MV-4-11 (cell line): ENCODE results near the gene CCDC192.
"Not testable (repeated sequence)": the region's sequence is repeated elsewhere in the genome, so short reads cannot be mapped to it uniquely, and the experiment has no call there.

Source experiments
- DNase-seq: peaks from one replicate; lab custom pipeline; 2025; lab: John Stamatoyannopoulos, UW

CCDC192 gene

DNA sequence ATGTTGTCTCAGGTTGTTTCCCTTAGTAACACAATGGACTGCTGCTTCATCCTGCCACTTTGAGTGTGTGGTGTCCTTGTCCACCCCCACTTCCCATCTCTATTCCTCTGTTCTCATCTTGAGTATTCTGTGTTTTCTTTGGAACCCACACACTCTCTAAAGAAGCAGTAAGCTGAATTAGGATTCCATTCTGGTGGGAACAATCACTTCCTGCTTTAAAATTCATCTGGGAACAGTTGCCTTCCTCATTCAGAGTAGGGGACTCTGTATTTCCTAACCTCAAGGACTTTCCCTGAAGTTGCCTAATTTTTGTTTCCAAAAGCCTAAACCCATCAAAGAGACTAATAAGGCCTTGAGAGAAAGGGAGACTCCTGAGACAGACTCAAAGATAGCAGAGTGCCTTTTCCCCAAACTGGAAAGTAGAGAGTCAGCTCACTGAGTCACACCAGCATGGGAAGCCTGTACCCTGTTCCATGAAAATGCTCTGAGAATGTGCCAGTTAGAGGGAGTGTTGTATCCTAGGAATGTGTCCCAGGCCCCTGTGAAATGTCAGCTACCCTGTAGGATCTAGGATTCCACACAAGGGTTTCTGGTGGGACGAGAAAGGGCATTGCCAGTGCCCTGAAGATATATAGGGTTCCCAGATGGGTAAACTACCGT is 63.6 kb downstream of the CCDC192 start:
- no peak for DNase-seq

DNA sequence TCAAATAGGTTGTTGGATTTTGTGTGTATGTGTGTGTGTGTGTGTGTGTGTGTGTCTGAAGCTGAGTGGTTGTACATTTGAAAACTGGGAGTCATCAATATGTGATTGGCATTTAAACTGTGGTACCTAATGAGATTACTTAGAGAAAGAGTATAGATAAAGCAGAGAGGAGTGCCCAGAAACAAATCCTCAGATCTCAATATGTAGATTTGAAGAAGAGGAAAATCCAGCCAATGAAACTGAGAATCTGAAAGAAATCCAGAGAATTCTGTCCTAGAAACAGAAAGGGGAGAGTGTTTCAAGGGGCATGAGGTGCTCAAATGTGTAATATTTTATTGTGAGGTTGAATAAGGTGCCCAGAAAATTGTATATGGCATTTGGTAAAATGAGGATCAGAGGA is 66.2 kb downstream of the CCDC192 start:
- no peak for DNase-seq

DNA sequence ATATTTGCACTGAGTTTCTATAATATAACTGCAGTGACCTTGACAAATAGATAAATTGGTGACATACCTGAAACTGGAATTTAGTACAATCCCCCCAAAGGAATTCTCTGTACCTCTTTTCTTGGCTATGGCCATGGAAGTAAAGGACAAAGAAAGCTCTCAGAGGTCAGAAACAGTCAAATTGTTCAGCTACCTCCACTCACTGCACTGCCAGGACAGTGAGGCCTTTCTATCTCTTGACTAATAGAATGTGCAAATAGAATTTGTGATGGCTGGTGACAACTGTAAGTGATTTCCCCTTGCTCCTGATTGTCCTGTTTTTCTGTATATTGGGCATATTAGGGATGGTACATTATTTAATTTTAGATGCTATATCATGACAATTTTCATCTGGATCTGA is 67.1 kb downstream of the CCDC192 start:
- DNase-seq: no peak

DNA sequence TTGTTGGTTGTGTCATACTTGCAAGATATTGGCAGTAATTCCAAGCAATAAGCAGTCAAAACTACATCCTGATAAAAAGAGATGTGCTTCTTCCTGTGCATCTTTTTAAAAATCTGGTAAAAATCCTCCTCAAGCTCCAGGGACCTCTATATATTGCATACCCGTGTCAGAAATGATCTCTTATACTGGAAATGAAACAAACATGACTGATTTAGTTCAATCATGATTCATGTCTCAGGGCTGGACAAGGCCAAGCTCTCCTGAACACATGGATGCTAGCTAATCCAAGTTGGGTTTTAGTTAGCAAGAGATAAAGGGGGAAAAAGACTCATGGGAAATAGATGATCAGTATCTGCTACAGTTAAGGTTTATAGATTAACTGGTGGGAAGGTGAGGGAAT is 69.3 kb downstream of the CCDC192 start:
- no peak for DNase-seq

DNA sequence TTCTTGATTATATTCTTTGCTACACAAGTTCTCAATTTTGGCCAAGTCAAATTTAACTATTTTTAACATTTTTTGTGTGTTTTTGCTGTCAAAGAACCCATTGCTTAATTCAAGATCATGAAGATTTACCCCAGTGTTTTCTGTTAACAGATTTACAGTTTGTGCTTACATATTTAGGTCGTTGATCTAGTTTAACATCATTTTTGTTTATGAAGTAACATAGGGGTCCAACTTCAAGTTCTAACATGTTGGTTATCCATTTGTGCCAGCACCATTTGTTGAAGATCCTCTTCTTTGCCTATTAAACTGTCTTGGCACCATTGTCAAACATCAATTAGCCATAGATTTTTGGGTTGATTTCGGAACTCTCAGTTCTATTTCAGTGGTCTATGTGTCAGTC is 71.0 kb downstream of the CCDC192 start:
- DNase-seq: no peak

DNA sequence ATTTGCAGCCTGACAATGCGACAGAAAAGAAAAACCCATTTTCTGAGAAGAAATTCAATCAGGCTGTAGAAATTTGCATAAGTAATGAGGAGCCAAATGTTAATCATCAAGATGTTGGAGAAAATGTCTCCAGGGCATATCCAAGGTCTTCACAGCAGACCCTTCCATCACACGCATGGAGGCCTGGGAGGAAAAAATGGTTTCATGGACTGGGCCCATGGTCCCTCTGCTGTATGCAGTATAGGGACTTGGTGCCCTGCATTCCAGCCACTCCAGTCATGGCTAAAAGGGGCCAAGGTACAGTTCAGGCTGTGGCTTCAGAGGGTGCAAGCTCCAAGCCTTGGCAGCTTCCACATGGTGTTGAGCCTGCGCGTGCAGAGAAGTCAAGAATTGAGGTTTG is 73.3 kb downstream of the CCDC192 start:
- no peak for DNase-seq

DNA sequence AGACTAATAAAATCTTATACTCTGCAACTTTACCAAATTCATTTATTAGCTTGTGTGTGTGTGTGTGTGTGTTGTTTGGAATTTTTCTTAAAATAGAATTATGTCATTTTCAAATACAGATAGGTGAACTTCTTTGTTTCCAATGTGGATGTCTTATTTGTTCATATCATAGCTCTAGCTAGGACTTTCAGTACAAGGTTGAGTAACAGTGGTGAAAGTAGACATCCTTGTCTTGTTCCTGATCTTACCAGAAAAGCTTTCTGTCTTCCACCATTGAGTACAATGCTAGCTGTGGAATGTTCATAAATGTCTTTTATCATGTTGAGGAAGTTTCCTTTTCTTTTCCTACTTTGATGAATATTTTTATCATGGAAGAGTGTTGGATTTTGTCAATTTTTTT is 74.8 kb downstream of the CCDC192 start:
- DNase-seq: no peak

DNA sequence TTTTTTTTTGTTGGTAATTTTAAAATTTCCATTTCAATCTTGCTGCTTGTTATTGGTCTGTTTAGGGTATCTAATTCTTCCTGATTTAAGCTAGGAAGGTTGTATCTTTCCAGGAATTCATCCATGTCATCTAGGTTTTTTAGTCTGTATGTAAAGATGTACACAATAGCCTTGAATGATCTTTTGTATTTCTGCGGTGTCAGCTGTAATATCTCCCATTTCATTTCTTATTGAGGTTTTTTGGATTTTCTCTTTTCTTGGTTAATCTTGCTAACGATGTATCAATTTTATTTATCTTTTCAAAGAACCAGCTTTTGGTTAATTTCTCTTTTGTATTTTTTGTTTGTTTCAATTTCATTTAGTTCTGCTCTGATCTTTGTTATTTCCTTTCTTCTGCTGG is 79.3 kb downstream of the CCDC192 start:
- DNase-seq: not testable (repeated sequence)

DNA sequence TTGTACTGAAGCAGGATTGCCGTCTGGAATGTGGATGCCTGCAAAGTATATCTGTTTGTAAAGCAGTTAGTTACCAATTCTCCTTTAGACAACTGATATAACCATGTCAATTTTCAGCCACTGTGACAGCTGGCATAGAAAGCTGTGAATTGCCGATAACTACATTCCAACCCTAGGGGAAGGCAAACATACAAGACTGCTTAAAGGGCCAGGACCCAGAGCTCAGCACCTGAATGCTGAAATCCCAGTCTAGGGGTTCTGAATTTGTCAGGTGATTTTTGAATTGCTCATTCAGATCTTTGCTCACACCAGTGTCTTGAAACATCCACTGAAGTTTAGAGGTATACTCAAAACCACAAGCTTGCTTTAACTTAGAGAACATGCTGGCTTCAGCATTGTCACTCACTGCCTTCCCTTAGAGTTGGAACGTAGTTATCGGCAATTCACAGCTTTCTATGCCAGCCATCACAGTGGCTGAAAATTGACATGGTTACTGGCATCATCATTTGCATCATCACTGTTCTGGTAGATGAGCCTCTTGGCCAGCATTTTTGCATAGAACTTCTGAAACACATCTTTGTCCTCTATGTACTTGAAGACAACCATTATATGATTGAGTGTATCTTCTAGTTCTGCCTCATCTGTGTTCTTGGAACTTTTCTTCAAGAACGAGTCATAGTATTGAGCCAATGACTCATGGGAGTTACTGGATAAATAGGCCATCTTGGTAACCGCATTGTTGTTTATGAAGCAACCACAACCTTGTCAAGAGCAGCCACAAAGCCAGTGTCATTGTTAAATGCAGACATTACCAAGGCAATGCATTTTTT is 82.1 kb downstream of the CCDC192 start:
- peak; percentile 81 for DNase-seq

DNA sequence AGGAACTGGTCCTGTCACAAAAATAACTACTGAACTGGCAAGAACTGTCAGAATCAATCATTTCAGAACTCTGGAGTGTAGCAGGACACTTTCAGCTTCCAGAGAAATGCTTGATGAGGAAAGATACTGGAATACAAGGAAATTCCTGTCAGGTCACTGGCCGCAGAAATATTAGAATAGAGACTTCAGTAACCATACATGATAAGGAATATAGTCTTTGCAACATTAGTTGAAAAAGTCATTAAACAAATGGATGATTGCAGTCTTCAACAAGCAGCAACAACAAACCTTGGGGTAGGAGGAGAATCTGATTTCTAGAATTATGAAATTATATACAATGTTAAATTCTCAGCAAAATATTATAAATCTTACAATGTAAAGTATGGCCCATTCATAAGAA is 88.2 kb downstream of the CCDC192 start:
- DNase-seq: no peak

DNA sequence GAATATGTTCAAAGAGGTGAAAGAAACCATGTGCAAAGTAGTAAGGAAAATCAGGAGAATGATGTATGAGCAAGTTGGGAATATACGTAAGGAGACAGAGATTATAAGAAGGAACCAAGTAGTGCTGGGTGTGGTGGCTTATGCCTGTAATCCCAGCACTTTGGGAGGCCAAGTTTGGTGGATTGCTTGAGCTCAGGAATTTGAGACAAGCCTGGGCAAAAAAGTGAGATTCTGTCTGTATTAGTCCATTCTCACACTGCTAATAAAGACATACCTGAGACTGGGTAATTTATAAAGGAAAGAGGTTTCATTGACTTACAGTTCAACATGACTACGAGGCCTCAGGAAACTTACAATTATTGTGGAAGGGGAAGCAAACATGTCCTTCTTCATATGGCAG is 88.7 kb downstream of the CCDC192 start:
- not testable (repeated sequence) for DNase-seq

DNA sequence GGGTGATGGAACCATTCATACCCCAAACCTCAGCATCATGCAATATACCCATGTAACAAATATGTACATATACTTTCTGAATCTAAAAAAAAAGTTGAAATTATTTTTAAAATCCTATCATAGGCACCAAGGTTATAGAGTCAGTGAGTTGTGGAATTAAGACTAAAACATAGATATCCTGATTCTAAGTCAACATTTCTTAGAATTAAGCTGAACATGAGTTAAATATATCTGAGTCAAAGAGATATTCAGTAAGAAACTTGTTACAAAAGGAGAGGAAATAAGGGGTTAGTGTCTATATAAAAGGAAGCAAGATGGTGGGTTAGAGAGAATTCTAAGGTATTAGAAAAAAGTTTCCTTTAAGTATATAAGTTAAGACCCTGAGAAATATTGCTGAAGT is 89.9 kb downstream of the CCDC192 start:
- no peak for DNase-seq

DNA sequence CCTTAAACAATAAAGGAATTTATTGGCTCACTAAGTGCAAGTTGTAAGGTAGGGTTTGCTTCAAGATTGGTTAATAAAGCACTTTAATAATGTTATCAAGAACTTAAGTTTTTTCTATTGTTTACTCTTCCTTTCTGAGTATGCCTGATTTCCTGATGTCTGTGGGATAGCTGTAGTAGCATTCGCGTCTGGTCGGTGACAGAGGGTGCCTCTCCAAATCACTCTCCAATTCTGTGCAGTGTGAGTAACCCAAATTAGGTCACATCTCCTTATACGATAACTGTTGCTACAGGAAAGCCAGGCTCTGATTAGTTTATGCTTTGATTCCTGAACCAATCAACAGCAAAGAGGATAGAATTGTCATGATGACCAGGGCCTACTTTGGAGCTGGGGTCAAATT is 90.7 kb downstream of the CCDC192 start:
- no peak for DNase-seq

DNA sequence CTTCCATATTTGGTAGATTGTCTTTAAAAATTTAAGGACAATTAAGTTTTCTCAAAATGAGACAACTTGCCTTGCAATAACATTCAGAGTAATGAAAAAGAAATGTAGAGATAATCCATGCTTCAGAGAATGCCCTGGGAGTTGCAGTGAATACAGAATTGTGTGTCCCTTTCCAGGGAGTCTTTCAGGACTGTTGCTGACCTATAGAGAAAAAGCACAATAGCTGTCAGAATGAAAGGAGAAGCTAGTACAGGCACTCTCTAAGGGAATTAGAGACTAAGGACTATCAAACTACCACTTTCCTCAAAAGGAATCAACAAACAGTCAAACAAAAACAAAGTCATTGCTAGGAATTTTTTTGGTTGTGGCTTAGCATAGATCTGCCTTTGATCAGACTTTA is 93.0 kb downstream of the CCDC192 start:
- DNase-seq: no peak

DNA sequence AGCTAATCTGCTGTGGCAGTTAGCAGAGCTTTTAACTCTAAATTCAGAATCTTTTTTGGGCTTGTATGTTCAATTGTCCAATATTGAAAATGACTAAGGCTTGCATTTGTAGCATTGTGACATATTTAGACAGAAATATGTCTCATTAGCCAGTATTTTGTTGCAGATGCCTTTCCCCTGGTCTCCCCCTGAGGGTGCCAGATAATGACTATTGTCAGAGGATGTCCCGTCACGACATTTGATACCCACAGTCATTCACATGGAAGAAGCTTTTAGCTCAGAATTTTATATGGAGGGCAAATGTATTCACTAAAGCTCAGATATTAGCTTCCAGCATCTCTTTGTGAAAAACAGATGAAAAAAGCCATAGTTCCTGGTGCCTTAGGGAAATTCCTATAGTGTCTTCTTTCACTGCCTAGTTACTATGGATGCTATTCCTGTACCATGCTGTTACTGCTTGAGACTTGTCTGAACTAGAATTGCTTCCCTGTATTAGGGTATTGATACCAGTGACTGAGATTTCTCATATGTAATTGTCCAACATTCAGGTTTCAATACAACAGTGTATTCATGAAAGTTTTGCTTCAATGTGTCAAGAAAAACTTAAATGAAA is 96.2 kb downstream of the CCDC192 start:
- DNase-seq: no peak

DNA sequence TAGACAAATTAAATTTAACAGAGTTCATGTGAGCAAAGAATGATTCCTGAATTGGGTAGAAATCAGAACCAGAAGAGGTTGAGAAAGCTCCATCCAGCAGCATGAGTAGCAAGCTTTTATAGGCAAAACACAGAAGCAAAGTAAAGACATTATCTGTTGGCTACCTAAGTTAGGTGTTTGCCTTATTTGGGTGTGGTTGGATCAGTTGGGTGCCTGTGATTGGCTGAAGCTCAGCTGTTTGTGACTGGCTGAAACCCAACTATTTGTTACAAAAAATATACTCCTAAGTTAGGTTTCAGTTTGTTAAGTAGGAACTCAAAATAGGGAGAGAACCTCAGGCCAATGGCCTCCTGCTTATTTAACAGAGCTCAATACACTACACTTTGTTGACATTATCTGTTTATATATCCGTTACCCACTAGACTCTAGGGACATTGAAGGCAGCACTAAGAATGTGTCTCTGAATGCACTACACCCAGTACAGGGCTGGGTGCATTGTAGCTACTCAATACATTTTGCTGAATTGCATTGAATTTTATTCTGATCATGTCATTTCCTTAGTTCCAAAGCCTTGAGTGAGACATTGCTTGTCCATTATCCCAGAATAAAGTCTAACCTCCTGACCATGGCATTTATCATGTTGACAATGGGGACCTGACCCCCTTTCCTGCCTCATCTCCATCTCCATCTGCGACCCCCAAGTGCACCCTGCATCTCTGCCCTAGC is 98.7 kb downstream of the CCDC192 start:
- DNase-seq: no peak

DNA sequence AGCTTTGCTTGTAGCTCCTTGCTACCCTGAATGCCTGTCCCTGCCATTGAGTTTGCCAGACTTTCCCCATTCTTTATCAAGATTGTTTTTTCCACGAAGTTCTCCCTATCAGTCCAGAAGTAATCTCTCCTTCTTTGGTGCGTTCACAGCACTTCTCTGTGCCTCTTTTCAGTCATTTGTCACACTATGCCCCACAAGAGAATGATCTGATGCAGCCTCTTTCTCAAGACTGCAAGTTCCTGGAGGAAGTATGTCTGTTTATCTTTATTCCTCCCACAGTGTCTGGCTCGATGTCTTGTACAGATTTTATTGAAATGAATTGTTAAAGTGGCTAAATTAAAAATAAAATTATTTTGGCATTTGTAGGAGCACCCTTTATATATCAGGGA is 99.3 kb downstream of the CCDC192 start:
- DNase-seq: no peak

DNA sequence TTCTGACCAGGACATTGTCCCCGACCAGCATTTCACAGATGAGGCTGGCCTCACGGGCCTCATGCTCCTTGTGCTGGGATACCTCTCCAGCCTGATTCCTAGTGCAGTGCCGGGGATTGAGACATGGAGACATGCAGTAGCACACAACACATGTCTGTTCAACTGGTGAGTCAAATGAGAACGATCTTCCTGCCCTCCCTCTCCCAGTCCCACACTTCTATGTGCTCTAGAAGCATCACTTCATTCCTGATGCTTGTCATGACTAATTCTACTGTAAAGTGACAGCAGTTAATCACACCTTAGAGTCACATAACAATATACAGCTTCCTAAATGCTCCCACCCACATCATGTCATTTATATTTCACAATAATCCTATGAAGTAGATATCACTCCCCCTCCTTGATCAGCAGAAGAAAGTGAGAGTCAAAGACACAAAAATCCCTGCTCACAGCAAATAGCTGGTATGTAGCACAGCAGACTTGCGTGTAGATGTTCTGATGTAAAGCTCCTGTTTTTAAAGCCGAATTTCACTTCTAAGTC is 101.8 kb downstream of the CCDC192 start:
- no peak for DNase-seq

DNA sequence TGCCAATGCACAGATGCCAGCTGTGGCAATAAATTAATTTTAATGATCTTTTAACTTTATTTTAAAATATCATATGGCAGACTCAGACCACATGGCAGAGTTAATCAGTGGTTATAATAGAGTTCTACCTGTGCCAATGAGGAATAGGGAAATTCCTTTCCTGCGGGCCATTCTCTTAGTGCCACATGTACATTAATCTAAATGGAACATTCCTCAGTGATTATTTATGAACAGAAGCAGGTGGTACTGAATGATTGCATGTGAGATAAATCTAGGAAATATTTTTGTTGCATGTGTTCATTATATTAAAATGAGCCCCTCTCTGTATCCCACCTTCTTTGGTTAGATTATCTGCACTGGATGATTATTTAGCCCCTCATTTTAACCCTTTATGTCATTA is 102.3 kb downstream of the CCDC192 start:
- no peak for DNase-seq

DNA sequence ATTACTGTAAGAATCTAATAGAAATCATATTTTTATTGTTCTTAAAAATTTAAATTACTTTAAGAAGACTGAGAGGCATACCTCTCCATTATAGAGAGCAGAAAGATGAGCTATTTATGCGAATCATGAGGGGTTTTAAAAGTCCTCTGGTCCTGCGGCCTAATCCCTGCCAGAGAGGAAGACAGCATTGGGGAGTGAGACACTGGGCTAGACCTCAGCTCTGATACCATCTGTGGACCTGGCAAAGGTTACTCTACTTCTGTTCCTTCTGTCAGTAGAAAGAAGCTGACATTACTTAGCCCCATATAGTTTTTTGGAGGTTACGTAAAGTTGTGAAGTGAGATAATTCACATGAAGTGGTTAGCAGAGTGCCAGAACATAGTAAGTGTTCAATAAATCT is 103.6 kb downstream of the CCDC192 start:
- DNase-seq: no peak

DNA sequence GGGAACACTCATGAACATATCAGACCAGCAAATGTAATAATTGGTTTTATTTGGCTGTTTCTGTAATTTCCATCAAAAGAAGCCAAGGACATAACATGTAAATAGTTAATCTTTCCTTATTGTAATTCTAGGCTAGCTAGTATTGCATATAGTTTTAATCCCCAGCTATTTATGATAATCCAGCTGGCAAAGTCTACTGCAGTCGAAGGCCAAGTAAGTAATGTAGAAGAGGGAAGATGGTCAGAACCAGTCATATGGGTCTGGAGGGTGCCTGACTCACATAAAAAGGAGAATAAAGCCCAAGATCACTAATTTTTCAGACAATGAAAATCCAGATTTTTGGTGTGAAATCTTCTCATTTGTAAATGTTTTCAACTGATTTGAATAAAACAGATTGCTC is 106.3 kb downstream of the CCDC192 start:
- no peak for DNase-seq

DNA sequence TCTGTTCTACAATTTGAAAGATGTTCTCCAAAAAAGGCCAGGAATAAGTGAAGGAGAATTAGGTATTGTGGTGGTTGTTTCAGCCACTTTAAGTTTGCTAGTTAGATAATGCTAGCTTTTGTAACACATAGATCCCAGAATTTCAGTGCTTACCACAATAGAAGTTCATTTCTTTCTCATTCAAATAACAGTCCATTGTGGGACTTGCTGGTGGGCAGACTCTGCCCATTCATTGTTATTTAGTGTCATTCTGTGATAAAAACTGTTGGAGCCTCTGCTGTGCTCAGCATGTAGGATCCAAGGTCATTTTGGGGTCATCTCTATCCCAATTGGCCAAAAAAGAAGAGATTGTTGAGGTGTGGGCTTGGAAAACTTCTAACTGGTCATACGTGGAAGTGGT is 106.8 kb downstream of the CCDC192 start:
- no peak for DNase-seq
